Prostate gland (tissue), 2 donors: ENCODE results near the gene DOC2B. TPM values are rescaled to one million over a fixed set of nuclear protein-coding genes. Genes with fewer than 3 reads are reported as not detected.
A peak's percentile ranks its signal among the peaks of the same experiment; 100 is the strongest.
"Not testable (repeated sequence)": the region's sequence is repeated elsewhere in the genome, so short reads cannot be mapped to it uniquely, and the experiment has no call there.

Experiments
- DNase-seq: peaks from one replicate; pipeline ENCODE4 v3.0.0-alpha.2; 2019; ENCODE audit warnings: low spot score
- H3K27ac ChIP-seq, 2 donors: fragments of 200-600 bp; sonication (generic); 2 replicates each; pipeline ENCODE4 v1.5.1; 2017 to 2019
- H3K27me3 ChIP-seq: fragments of 200-600 bp; sonication (generic); replicated peaks from 2 replicates; pipeline ENCODE4 v1.5.1; 2019; ENCODE audit not compliant: insufficient read depth
- H3K36me3 ChIP-seq, 2 donors: fragments of 200-600 bp; sonication (generic); 1 replicate in 1 of 2; 2 replicates in 1 of 2; pipeline versions ENCODE4 v1.5.1 to v1.8.1; 2017 to 2019
- H3K4me1 ChIP-seq: fragments of 200-600 bp; sonication (generic); replicated peaks from 2 replicates; pipeline ENCODE4 v1.5.1; 2019
- H3K4me3 ChIP-seq, 2 donors: fragments of 200-600 bp; sonication (generic); 2 replicates each; pipeline ENCODE4 v1.5.1; 2017 to 2019
- H3K9me3 ChIP-seq: fragments of 200-600 bp; sonication (generic); 2 replicates; pipeline ENCODE4 v1.5.1; 2017
- POLR2A ChIP-seq: fragments of 450-650 bp; IDR thresholded peaks from one replicate; pipeline ENCODE4 v1.6.1; 2016; ENCODE audit warnings: antibody characterized with exemption, mild to moderate bottlenecking
- POLR2AphosphoS5 ChIP-seq: sonication (generic); formaldehyde crosslinking; IDR thresholded peaks from one replicate; pipeline ENCODE4 v1.6.1; 2017; ENCODE audit warnings: antibody characterized with exemption
- WGBS: methylation state at CpG from one replicate; pipeline ENCODE4 v1.1.5; 2018; 5-methylcytosine and 5-hydroxymethylcytosine counted together
- intact Hi-C: fragments of 100-400 bp; cut with DNase I; formaldehyde crosslinking; loops from one replicate; pipeline ENCODE4 v1.14.2; 2022
- total RNA-seq, 2 donors: library from RNA; depleted of rRNA; stranded (reverse); fragments of >200 nt; gene quantifications; one replicate each; pipeline ENCODE4 v1.1.0, GENCODE V29; 2016
- TF ChIP-seq, protein P1 (sequence below), 4 experiments: fragments of 200-600 bp in 2 of 4; fragments of 450-650 bp in 2 of 4; sonication (generic) in 2 of 4; IDR thresholded peaks; 1 replicate in 3 of 4; 2 replicates in 1 of 4; pipeline ENCODE4 v1.5.1; 2016 to 2019; ENCODE audit warnings: antibody characterized with exemption in 4 of 4, mild to moderate bottlenecking in 2 of 4, moderate library complexity in 2 of 4

Gene DOC2B
- total RNA-seq, 2 donors from 2014 or later, result 3.0 to 3.1 TPM

DNA sequence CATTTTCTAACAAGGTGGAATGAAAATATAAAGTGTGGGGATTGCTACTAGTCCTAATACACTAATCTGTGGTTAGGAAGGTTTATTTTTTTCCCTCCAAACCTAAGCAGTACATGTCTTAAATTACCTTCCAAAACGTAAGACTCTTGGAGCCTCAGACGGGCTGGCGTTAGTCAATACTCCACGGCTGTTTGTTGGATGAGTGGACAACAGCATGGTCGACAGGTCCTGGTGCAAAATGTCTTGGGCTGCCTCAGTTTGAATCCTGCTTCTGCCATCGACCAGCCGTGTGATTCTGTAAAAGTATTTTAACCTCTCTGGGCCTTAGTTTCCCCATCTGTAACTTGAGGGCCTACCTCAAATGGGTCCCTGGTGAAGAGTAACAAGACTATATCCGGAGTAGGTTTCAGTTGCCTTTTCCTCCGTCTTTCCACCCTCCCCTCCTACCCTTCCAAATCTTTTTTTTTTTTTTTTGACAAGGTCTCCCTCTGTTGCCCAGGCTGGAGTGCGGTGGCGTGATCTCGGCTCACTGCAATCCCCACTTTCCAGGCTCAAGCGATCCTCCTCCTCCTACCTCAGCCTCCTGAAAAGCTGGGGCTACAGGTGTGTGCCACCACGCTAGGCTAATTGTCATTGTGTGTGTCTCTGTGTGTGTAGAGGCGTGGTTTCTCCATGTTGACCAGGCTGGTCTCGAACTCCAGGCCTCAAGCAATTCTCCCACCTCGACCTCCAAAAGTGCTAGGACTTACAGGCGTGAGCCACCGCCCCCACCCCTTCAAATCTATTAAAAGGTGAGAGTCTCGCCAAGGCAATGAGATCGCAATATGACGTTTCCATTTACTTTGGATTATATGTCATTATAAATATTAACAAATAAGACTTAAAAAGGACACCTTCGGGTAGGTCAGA is 38.3 kb downstream of the DOC2B start:
- no peak for DNase-seq
- TF ChIP-seq, protein P1, sequence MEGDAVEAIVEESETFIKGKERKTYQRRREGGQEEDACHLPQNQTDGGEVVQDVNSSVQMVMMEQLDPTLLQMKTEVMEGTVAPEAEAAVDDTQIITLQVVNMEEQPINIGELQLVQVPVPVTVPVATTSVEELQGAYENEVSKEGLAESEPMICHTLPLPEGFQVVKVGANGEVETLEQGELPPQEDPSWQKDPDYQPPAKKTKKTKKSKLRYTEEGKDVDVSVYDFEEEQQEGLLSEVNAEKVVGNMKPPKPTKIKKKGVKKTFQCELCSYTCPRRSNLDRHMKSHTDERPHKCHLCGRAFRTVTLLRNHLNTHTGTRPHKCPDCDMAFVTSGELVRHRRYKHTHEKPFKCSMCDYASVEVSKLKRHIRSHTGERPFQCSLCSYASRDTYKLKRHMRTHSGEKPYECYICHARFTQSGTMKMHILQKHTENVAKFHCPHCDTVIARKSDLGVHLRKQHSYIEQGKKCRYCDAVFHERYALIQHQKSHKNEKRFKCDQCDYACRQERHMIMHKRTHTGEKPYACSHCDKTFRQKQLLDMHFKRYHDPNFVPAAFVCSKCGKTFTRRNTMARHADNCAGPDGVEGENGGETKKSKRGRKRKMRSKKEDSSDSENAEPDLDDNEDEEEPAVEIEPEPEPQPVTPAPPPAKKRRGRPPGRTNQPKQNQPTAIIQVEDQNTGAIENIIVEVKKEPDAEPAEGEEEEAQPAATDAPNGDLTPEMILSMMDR (IDR thresholded peaks at IDR 0.05), result no peak
- TF ChIP-seq POLR2A (no peak), POLR2AphosphoS5 (no peak)
- no peaks in the 10 kb centered on the region for H3K27me3 ChIP-seq
- H3K27ac ChIP-seq, result no peak overlapping the region
- H3K36me3 ChIP-seq, result no peaks in the 10 kb centered on the region
- H3K9me3 ChIP-seq, result no peaks in the 10 kb centered on the region
- H3K4me3 ChIP-seq, result no peak overlapping the region
- H3K4me1 ChIP-seq, result no peaks in the 10 kb centered on the region
- WGBS, result 74% methylated on average over 23 of the region's 23 CpGs
- intact Hi-C loops, result loop anchor here (5.0 kb wide), 1 partner anchor 244 kb away; no protein-coding TSS in a partner anchor

DNA sequence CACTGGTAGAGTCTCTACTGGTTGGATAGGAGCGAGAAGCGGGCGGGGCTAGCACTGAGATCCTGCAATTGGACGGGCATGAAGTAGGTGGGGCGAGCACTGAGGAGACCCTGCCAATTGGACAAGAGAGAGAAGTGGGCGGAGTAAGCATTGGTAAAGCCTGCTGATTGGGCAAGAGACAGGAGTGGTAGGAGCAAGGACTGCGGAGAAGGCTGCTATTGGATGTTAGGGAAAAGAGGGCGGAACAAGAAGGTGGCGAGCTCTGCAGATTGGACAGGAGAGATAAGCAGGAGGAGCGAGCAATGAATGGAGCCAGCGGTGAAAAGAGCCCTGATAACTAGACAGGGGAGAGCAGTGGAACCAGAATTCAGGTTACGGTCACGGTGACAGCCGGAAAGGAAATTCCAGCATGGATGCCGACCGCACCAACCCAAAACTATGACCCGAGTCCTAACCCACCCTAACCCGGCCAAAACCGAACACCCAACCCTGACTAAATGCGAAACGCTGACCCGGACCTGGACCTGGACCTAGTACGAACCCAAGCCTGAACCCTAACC is 39.3 kb downstream of the DOC2B start:
- Histone ChIP-seq H3K27me3 (no peaks in the 10 kb centered on the region), H3K27ac (no peak overlapping the region), H3K9me3 (no peaks in the 10 kb centered on the region), H3K4me3 (no peak overlapping the region), H3K4me1 (no peaks in the 10 kb centered on the region), H3K36me3 (no peaks in the 10 kb centered on the region)
- peak; percentile 3 for DNase-seq
- WGBS, result 90% methylated on average over 23 of the region's 23 CpGs
- intact Hi-C loops, result loop anchor here (5.0 kb wide), 1 partner anchor 245 kb away; no protein-coding TSS in a partner anchor
- TF ChIP-seq POLR2AphosphoS5, result no peak
- TF ChIP-seq POLR2A, result no peak
- TF ChIP-seq, protein P1 (IDR thresholded peaks at IDR 0.05), result no peak

DNA sequence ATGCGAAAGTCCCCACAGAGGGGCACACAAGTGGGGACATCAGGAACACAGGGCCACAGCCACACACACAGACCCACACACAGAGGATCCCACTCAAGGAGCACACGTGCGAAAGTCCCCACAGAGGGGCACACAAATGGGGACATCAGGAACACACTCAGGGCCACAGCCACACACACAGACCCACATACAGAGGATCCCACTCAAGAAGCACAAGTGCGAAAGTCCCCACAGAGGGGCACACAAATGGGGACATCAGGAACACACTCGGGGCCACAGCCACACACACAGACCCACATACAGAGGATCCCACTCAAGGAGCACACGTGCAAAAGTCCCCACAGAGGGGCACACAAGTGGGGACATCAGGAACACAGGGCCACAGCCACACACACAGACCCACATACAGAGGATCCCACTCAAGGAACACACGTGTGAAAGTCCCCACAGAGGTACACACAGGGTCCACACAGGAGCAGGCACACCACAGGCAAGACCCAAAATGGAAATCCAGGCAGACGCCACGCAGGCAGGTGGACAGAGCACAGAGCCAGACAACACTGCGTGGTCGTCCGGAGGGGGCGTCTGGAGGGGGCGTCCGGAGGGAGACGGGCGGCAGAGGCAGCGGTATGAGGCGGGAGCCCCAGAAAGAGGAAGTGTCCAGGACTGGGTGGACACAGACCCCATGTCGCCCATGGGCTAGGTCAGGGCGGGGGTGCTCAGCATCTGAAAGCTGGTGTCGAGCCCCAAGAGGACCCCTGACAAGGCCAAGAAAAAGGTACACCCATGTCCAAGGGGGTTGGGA is 41.8 kb downstream of the DOC2B start:
- H3K27ac ChIP-seq, H3K27me3 ChIP-seq, H3K4me3 ChIP-seq, H3K4me1 ChIP-seq, H3K36me3 ChIP-seq, H3K9me3 ChIP-seq, DNase-seq: not testable (repeated sequence)
- intact Hi-C loops, result loop anchor here (5.0 kb wide), 1 partner anchor 248 kb away; no protein-coding TSS in a partner anchor
- 63% methylated on average over 7 of the region's 22 CpGs for WGBS

DNA sequence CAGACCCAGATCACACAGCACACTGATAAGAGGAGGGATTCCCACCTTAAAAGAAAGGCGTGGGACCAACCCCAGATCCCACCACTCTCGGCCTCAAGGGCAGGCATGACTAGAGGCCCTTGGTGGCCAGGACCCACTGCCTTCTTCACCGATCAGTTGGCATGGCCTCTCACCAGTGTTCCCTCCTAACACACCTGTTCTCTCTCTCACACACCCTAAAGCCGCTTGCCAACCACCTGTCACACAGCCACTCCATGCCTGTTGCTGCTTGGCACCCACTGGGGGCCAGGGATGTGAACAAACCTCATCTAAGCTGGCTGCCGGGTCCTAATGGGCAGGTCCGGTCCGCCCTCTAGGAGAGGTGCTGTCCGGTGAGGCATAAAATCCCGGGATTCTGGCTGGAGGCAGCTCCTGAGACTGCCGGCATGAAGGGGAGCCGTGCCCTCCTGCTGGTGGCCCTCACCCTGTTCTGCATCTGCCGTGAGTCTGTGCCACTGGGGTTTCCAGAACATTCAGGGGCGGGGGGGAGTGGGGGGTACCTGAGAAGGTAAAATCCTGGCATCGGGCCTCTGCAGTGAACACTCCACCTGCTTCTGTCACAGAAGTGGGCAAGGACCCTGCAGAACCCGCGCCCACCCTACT is 44.2 kb downstream of the DOC2B start, which contains the start of gene SCGB1C2:
Gene SCGB1C2 (plus strand): TSS at position 404 of the 642 bp plus-strand sequence. CDS start 22 bp downstream, at position 426.
- not testable (repeated sequence) for DNase-seq
- 100% methylated on average over 1 of the region's 16 CpGs for WGBS

DNA sequence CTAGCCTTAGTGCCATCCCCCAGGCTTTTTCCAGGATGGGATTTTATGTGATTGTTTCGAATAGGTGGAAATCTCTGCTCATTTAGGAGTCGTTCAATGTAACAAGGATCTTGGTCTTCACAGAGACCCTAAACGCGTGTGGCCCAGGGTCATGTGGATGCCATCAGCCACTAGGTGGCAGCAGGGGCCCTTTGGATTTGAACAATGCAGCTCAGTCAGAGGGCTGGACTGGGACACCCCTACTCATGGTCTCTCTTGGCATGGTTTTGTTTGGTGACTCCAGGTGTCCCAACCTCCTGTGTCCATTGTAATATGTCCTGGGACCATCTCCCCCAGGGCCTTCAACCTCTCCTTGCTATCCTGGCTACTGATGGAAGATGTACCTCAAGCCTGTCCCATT is 44.9 kb downstream of the DOC2B start:
- peak; percentile 58 for DNase-seq
- H3K27ac ChIP-seq, H3K9me3 ChIP-seq, H3K27me3 ChIP-seq, H3K4me1 ChIP-seq, H3K4me3 ChIP-seq, intact Hi-C loops, H3K36me3 ChIP-seq: not testable (repeated sequence)
- TF ChIP-seq, protein P1 (IDR thresholded peaks at IDR 0.05), result peak in 2 of 4 experiments; percentile 7 to 24
- 10% methylated on average over 2 of the region's 4 CpGs for WGBS

More for the DNA sequence above, 44.2 kb downstream of the DOC2B start, which contains the start of gene SCGB1C2:
- H3K4me3 ChIP-seq, H3K4me1 ChIP-seq, H3K27me3 ChIP-seq, H3K9me3 ChIP-seq, H3K36me3 ChIP-seq, H3K27ac ChIP-seq, intact Hi-C loops: not testable (repeated sequence)

DNA sequence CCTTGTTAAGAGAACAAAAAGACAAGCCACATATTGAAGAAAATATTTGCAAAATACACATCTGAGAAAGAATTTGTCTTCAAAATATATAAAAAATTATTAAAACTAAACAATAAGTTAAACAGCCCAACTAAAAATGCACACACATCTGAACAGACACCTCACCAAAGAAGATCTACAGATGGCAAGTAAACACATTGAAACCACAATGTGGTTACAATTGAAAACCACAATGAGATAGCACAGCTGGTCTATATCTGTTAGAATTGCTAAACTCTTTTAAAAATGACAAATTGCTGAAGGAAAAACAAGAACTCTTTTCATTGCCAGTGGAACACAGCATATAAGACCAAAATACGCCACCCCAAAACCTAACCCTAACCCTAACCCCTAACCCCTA is 45.6 kb downstream of the DOC2B start:
- H3K36me3 ChIP-seq, H3K4me1 ChIP-seq, H3K27me3 ChIP-seq, H3K9me3 ChIP-seq, H3K4me3 ChIP-seq, DNase-seq, H3K27ac ChIP-seq, intact Hi-C loops: not testable (repeated sequence)
- WGBS, result no CpG with 5 or more reads among the region's 1 CpG

DNA sequence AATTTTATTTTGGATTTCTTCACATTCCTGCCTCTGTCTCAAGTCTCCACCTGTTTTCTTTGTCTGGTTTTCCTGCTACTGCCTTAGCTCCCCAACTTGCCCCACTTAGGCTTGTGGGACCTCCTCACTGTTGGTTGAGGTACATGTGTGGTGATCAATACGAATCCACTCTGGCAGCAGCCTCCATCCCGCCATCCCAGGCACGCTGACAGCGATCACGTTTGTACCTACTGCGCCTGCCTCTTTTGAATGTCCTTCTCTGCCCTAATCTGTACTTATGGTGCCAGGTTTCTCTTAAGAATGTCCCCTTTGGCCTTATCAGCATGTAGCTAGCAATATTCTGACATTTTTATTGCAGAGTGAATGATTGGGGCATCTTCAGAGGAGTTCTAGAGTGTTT is 46.4 kb downstream of the DOC2B start:
- H3K4me1 ChIP-seq, H3K36me3 ChIP-seq, DNase-seq, intact Hi-C loops, H3K27me3 ChIP-seq, H3K4me3 ChIP-seq, H3K27ac ChIP-seq, H3K9me3 ChIP-seq: not testable (repeated sequence)
- WGBS, result 74% methylated on average over 6 of the region's 6 CpGs

DNA sequence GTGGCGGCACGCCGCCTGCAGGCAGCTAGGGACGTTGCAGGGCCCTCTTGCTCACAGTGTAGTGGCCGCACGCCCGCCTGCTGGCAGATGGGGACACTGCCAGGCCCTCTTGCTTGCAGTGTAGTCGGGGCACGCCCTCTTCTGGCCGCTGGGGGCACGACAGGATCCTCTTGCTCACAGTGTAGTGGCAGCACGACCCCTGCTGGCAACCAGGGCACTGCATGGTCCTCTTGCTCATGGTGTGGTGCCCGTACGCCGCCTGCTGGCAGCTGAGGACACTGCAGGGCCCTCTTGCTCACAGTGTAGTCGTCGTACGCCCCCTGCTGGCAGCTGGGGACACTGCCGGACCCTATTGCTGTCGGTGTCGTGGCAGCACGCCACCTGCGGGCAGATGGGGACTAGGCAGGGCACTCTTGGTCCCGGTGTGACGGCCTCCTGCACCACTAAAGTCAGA is 47.1 kb downstream of the DOC2B start:
- H3K4me1 ChIP-seq, H3K36me3 ChIP-seq, H3K9me3 ChIP-seq, H3K27ac ChIP-seq, intact Hi-C loops, H3K27me3 ChIP-seq, H3K4me3 ChIP-seq: not testable (repeated sequence)
- WGBS, result 73% methylated on average over 11 of the region's 25 CpGs
- DNase-seq, result peak; percentile 2
